WTC11 (cell line): ENCODE results near the gene MTHFD1L. TPM values are rescaled to one million over a fixed set of nuclear protein-coding genes. Genes with fewer than 3 reads are reported as not detected.

ENCODE experiments used
- ATAC-seq: fragments of 200-7000 bp; cut with Tn5 transposase; 2 replicates; pipeline ENCODE4 v1.10.0; 2021; ENCODE audit warnings: mild to moderate bottlenecking, moderate library complexity
- CTCF ChIA-PET: fragments of 300-600 bp; sonication (Branson Sonifier 250); formaldehyde crosslinking; loops from one replicate; lab custom pipeline; 2021; ENCODE audit warnings: antibody characterized with exemption; lab: Charles Lee
- POLR2A ChIA-PET: fragments of 350-600 bp; sonication (Branson Sonifier 250); formaldehyde crosslinking; loops from one replicate; lab custom pipeline; 2021; ENCODE audit warnings: antibody characterized with exemption; lab: Charles Lee
- DNase-seq: peaks from one replicate; pipeline ENCODE4 v3.0.0; 2021; ENCODE audit warnings: low spot score
- H3K27ac Mint-ChIP-seq: 2 replicates; pipeline ENCODE4 v1.8.0; 2021; ENCODE audit warnings: mixed read lengths
- H3K27me3 Mint-ChIP-seq: 2 replicates; pipeline ENCODE4 v1.8.0; 2021; ENCODE audit warnings: low read depth, mild to moderate bottlenecking, moderate library complexity, mixed read lengths
- H3K36me3 Mint-ChIP-seq: 2 replicates; pipeline ENCODE4 v1.8.0; 2021; ENCODE audit warnings: mixed read lengths
- H3K4me1 Mint-ChIP-seq: 2 replicates; pipeline ENCODE4 v1.8.0; 2022; ENCODE audit warnings: mixed read lengths
- H3K4me3 Mint-ChIP-seq: 2 replicates; pipeline ENCODE4 v1.8.0; 2021; ENCODE audit warnings: mild to moderate bottlenecking, moderate library complexity, mixed read lengths
- H3K9me3 Mint-ChIP-seq: 2 replicates; pipeline ENCODE4 v1.8.0; 2021; ENCODE audit warnings: mixed read lengths
- ETV6 ChIP-seq: sonication (generic); formaldehyde crosslinking; IDR thresholded peaks from 2 replicates; pipeline ENCODE4 v1.8.1; 2022; ENCODE audit warnings: mild to moderate bottlenecking, missing genetic modification reagents
- GRHL2 ChIP-seq: fragments of 250-450 bp; sonication (Bioruptor Pico); IDR thresholded peaks from 2 replicates; pipeline ENCODE4 v1.8.0; 2022; ENCODE audit warnings: mild to moderate bottlenecking, moderate library complexity; ENCODE audit not compliant: insufficient replicate concordance, severe bottlenecking
- HMGA2 ChIP-seq: fragments of 250-450 bp; sonication (Bioruptor Pico); IDR thresholded peaks from 2 replicates; pipeline ENCODE4 v1.4.0; 2021; ENCODE audit warnings: mild to moderate bottlenecking, moderate library complexity
- MYBL2 ChIP-seq: sonication (generic); formaldehyde crosslinking; IDR thresholded peaks from 2 replicates; pipeline ENCODE4 v1.8.1; 2023; ENCODE audit warnings: mild to moderate bottlenecking, moderate library complexity, missing genetic modification reagents
- NR1H2 ChIP-seq: sonication (generic); formaldehyde crosslinking; IDR thresholded peaks from 2 replicates; pipeline ENCODE4 v1.9.0; 2021; ENCODE audit warnings: mild to moderate bottlenecking, moderate library complexity, missing genetic modification reagents
- PRRX2 ChIP-seq: fragments of 250-450 bp; sonication (Bioruptor Pico); IDR thresholded peaks from 2 replicates; pipeline ENCODE4 v1.8.0; 2021; ENCODE audit warnings: mild to moderate bottlenecking
- ZNF138 ChIP-seq: sonication (generic); formaldehyde crosslinking; conservative IDR thresholded peaks from 2 replicates; pipeline ENCODE4 v1.8.1; 2022; ENCODE audit warnings: mild to moderate bottlenecking, moderate library complexity, missing genetic modification reagents
- ZNF423 ChIP-seq: fragments of 250-450 bp; sonication (Bioruptor Pico); IDR thresholded peaks from 2 replicates; pipeline ENCODE4 v2.1.2; 2022; ENCODE audit warnings: mild to moderate bottlenecking, moderate library complexity
- total RNA-seq: library from RNA; stranded (reverse); gene quantifications from 3 replicates; pipeline ENCODE4 v1.2.3, GENCODE V29; 2021
- TF ChIP-seq, protein P1 (sequence below): fragments of 250-450 bp; sonication (Bioruptor Pico); IDR thresholded peaks from 2 replicates; pipeline ENCODE4 v1.9.0; 2021; ENCODE audit warnings: mild to moderate bottlenecking
- TF ChIP-seq, protein P2 (sequence below): sonication (generic); formaldehyde crosslinking; IDR thresholded peaks from 2 replicates; pipeline ENCODE4 v1.8.0; 2022; ENCODE audit warnings: missing genetic modification reagents
- TF ChIP-seq, protein P3 (sequence below): fragments of 250-450 bp; sonication (Bioruptor Pico); IDR thresholded peaks from 2 replicates; pipeline ENCODE4 v2.1.2; 2022; ENCODE audit warnings: mild to moderate bottlenecking, moderate library complexity
- TF ChIP-seq, protein P4 (sequence below): sonication (generic); formaldehyde crosslinking; IDR thresholded peaks from 2 replicates; pipeline ENCODE4 v1.8.0; 2022; ENCODE audit warnings: mild to moderate bottlenecking, missing genetic modification reagents
- TF ChIP-seq, protein P5 (sequence below): sonication (generic); formaldehyde crosslinking; IDR thresholded peaks from 2 replicates; pipeline ENCODE4 v1.8.1; 2022; ENCODE audit warnings: mild to moderate bottlenecking, moderate library complexity, missing genetic modification reagents
- TF ChIP-seq, protein P6 (sequence below): fragments of 250-450 bp; sonication (Bioruptor Pico); IDR thresholded peaks from 2 replicates; pipeline ENCODE4 v1.8.0; 2021; ENCODE audit warnings: mild to moderate bottlenecking
- TF ChIP-seq, protein P7 (sequence below): sonication (generic); formaldehyde crosslinking; IDR thresholded peaks from 2 replicates; pipeline ENCODE4 v1.8.0; 2022; ENCODE audit warnings: mild to moderate bottlenecking, missing genetic modification reagents

MTHFD1L gene
- total RNA-seq, 1 experiment from 2014 or later = 104 TPM

DNA sequence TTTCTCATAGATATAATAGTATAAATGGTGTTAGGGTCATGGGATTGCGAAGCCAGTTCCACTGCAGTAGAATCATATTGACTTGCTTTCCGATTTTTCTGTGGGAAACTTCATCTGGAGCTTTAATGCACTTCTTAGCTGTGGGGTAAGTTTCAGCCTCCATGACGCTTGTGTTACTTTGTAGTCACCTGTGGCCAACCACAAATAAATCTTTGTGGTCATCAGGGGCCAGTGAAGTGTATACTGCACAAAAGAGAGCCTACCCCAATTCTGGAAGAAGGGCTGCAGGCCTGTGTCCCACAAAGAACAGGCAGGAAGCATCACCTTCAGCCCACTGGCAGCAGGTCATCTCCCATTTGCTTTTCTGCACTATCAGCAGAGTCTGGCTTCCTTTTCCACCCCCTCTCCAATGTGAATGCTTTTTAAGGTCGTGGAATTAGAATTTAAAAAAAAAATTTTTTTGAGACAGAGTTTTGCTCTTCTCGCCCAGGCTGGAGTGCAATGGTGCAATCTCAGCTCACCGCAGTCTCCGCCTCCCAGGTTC lies 32.0 kb downstream of the MTHFD1L start:
- Mint-ChIP-seq H3K4me1 (peaks cover 4% of the 10 kb centered on the region; the same call in 1 of the 2 replicates), H3K9me3 (no peaks in the 10 kb centered on the region), H3K27ac (no peak overlapping the region), H3K4me3 (no peak overlapping the region), H3K27me3 (no peaks in the 10 kb centered on the region), H3K36me3 (peaks cover 37% of the 10 kb centered on the region)
- POLR2A ChIA-PET = no interaction called here
- TF ChIP-seq, protein P1, sequence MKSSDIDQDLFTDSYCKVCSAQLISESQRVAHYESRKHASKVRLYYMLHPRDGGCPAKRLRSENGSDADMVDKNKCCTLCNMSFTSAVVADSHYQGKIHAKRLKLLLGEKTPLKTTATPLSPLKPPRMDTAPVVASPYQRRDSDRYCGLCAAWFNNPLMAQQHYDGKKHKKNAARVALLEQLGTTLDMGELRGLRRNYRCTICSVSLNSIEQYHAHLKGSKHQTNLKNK (CRISPR knock-in tag) = no peak
- TF ChIP-seq, protein P2, sequence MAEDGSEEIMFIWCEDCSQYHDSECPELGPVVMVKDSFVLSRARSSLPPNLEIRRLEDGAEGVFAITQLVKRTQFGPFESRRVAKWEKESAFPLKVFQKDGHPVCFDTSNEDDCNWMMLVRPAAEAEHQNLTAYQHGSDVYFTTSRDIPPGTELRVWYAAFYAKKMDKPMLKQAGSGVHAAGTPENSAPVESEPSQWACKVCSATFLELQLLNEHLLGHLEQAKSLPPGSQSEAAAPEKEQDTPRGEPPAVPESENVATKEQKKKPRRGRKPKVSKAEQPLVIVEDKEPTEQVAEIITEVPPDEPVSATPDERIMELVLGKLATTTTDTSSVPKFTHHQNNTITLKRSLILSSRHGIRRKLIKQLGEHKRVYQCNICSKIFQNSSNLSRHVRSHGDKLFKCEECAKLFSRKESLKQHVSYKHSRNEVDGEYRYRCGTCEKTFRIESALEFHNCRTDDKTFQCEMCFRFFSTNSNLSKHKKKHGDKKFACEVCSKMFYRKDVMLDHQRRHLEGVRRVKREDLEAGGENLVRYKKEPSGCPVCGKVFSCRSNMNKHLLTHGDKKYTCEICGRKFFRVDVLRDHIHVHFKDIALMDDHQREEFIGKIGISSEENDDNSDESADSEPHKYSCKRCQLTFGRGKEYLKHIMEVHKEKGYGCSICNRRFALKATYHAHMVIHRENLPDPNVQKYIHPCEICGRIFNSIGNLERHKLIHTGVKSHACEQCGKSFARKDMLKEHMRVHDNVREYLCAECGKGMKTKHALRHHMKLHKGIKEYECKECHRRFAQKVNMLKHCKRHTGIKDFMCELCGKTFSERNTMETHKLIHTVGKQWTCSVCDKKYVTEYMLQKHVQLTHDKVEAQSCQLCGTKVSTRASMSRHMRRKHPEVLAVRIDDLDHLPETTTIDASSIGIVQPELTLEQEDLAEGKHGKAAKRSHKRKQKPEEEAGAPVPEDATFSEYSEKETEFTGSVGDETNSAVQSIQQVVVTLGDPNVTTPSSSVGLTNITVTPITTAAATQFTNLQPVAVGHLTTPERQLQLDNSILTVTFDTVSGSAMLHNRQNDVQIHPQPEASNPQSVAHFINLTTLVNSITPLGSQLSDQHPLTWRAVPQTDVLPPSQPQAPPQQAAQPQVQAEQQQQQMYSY (CRISPR knock-in tag) = no peak
- TF ChIP-seq NR1H2 = no peak
- TF ChIP-seq, protein P3, sequence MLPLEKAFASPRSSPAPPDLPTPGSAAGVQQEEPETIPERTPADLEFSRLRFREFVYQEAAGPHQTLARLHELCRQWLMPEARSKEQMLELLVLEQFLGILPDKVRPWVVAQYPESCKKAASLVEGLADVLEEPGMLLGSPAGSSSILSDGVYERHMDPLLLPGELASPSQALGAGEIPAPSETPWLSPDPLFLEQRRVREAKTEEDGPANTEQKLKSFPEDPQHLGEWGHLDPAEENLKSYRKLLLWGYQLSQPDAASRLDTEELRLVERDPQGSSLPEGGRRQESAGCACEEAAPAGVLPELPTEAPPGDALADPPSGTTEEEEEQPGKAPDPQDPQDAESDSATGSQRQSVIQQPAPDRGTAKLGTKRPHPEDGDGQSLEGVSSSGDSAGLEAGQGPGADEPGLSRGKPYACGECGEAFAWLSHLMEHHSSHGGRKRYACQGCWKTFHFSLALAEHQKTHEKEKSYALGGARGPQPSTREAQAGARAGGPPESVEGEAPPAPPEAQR (CRISPR knock-in tag) = no peak
- TF ChIP-seq, protein P4, sequence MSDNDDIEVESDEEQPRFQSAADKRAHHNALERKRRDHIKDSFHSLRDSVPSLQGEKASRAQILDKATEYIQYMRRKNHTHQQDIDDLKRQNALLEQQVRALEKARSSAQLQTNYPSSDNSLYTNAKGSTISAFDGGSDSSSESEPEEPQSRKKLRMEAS = no peak
- DNase-seq = no peak
- CTCF ChIA-PET = interaction anchor here (1.1 kb wide), 1 partner anchor 117 kb away, joined by 3 read pairs; no protein-coding TSS in a partner anchor
- ATAC-seq = no peak

DNA sequence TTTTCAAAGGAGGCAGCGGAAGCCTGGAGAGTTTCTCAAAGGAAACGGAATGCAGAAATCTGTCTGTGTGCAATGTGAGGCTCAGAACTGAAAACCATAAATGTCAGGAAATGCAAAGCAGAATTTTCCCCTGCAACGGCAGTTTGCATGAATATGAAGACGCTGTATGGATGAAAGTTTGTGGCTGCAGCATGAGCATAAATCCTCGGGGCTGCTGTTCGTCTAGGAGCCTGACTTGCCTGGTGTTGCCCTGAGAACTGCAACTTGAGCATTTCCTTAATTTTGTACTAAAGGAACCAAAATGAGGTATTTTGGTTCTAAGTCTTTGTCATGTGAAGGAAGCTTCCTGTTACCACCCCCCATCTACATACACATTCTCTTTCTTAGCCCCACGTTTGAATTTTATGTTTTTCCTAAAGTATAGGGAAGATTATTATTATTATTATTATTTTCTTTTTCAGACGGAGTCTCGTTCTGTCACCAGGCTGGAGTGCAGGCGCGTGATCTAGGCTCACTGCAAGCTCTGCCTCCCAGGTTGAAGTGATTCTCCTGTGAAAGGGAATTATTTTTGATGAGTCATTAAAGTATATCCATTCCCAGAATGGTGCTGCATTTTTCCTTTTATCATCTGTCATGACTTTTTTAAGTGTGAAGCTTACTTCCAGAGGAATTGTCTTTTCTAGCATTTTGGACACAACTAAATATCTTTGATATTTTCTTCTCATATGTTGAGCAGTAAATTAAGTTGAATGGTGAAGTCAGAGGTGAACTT lies 33.1 kb downstream of the MTHFD1L start:
- no peak for DNase-seq
- H3K4me3 Mint-ChIP-seq = no peak overlapping the region
- no peak for TF ChIP-seq HMGA2 (CRISPR knock-in tag)
- TF ChIP-seq, protein P5, sequence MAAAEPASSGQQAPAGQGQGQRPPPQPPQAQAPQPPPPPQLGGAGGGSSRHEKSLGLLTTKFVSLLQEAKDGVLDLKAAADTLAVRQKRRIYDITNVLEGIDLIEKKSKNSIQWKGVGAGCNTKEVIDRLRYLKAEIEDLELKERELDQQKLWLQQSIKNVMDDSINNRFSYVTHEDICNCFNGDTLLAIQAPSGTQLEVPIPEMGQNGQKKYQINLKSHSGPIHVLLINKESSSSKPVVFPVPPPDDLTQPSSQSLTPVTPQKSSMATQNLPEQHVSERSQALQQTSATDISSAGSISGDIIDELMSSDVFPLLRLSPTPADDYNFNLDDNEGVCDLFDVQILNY = no peak
- TF ChIP-seq, protein P6, sequence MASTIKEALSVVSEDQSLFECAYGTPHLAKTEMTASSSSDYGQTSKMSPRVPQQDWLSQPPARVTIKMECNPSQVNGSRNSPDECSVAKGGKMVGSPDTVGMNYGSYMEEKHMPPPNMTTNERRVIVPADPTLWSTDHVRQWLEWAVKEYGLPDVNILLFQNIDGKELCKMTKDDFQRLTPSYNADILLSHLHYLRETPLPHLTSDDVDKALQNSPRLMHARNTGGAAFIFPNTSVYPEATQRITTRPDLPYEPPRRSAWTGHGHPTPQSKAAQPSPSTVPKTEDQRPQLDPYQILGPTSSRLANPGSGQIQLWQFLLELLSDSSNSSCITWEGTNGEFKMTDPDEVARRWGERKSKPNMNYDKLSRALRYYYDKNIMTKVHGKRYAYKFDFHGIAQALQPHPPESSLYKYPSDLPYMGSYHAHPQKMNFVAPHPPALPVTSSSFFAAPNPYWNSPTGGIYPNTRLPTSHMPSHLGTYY = no peak
- no peak for TF ChIP-seq GRHL2 (CRISPR knock-in tag)
- no peak for TF ChIP-seq MYBL2
- no peak for TF ChIP-seq ZNF138
- no peak for TF ChIP-seq ZNF423 (CRISPR knock-in tag)
- no peak for TF ChIP-seq PRRX2 (CRISPR knock-in tag)
- TF ChIP-seq ETV6 = no peak
- TF ChIP-seq, protein P7, sequence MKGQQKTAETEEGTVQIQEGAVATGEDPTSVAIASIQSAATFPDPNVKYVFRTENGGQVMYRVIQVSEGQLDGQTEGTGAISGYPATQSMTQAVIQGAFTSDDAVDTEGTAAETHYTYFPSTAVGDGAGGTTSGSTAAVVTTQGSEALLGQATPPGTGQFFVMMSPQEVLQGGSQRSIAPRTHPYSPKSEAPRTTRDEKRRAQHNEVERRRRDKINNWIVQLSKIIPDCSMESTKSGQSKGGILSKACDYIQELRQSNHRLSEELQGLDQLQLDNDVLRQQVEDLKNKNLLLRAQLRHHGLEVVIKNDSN = no peak
- TF ChIP-seq, all 79 proteins: peak for 0
- Mint-ChIP-seq H3K4me1 (peaks cover 4% of the 10 kb centered on the region; the same call in 1 of the 2 replicates), H3K36me3 (peaks cover 33% of the 10 kb centered on the region), H3K27ac (peak overlapping the region; percentile 66), H3K27me3 (no peaks in the 10 kb centered on the region), H3K9me3 (no peaks in the 10 kb centered on the region)
- ChIA-PET POLR2A (no interaction called here), CTCF (no interaction called here)
- no peak for ATAC-seq
